Activated T-helper 1 cell treated with anti-CD3 and anti-CD28 coated beads, Interleukin-12 subunit alpha, Interleukin-12 subunit beta, Interleukin-2, Interleukin-4 antibody, amounts not matched to agents 30 ng/mL and 10 ng/mL and 1 ng/mL, durations not matched to agents 14 hours and 24 hours and 36 hours (primary cell): Measurements from ENCODE around the gene SLC31A1. TPM values are rescaled to one million over a fixed set of nuclear protein-coding genes. Genes with fewer than 3 reads are reported as not detected.
A peak's percentile ranks its signal among the peaks of the same experiment; 100 is the strongest.

ENCODE experiments used
- DNase-seq: peaks from one replicate; pipeline ENCODE4 v3.0.0; 2021; ENCODE audit warnings: low spot score
- H3K27ac Mint-ChIP-seq: one replicate; pipeline ENCODE4 v1.8.0; 2021; ENCODE audit warnings: mild to moderate bottlenecking, mixed read lengths
- H3K27me3 Mint-ChIP-seq: one replicate; pipeline ENCODE4 v1.8.0; 2022; ENCODE audit warnings: mild to moderate bottlenecking, moderate library complexity, mixed read lengths; ENCODE audit not compliant: insufficient read depth
- H3K36me3 Mint-ChIP-seq: one replicate; pipeline ENCODE4 v1.8.0; 2021; ENCODE audit warnings: low read depth, mixed read lengths
- H3K4me1 Mint-ChIP-seq: one replicate; pipeline ENCODE4 v1.8.0; 2021; ENCODE audit warnings: low read depth, mixed read lengths
- H3K4me3 Mint-ChIP-seq: one replicate; pipeline ENCODE4 v1.8.0; 2021; ENCODE audit warnings: mild to moderate bottlenecking, moderate library complexity, mixed read lengths
- H3K9me3 Mint-ChIP-seq: one replicate; pipeline ENCODE4 v1.8.0; 2021; ENCODE audit warnings: mixed read lengths
- intact Hi-C: fragments of 100-400 bp; cut with micrococcal nuclease; formaldehyde crosslinking; loops from one replicate; pipeline ENCODE4 v1.15.1; 2024
- total RNA-seq: library from RNA; stranded (reverse); gene quantifications from 2 replicates; pipeline ENCODE4 v1.2.3, GENCODE V29; 2022

SLC31A1 gene
- total RNA-seq, 1 donor from 2014 or later: 16.1 TPM

GRCh38 chr9:113306566-113306965, 85.2 kb downstream of the SLC31A1 start:
- no peak for DNase-seq
- intact Hi-C loops: no loop called here
- peaks cover 12% of the 10 kb centered on the region for H3K27me3 Mint-ChIP-seq
- H3K9me3 Mint-ChIP-seq: no peaks in the 10 kb centered on the region
- no peaks in the 10 kb centered on the region for H3K36me3 Mint-ChIP-seq
- no peak overlapping the region for H3K4me3 Mint-ChIP-seq
- no peak overlapping the region for H3K27ac Mint-ChIP-seq
- H3K4me1 Mint-ChIP-seq: no peaks in the 10 kb centered on the region

- intact Hi-C loops: no loop called here
- DNase-seq: no peak
- H3K4me3 Mint-ChIP-seq: no peak overlapping the region
- H3K27ac Mint-ChIP-seq: no peak overlapping the region
- no peaks in the 10 kb centered on the region for H3K4me1 Mint-ChIP-seq
- H3K36me3 Mint-ChIP-seq: no peaks in the 10 kb centered on the region
- peaks cover 8% of the 10 kb centered on the region for H3K27me3 Mint-ChIP-seq
- no peaks in the 10 kb centered on the region for H3K9me3 Mint-ChIP-seq
Measured at GRCh38 chr9:113307396-113307975, 86.1 kb downstream of the SLC31A1 start.

GRCh38 chr9:113309204-113309813, 88.0 kb downstream of the SLC31A1 start:
- Mint-ChIP-seq H3K27ac (no peak overlapping the region), H3K9me3 (no peaks in the 10 kb centered on the region), H3K4me3 (no peak overlapping the region), H3K27me3 (peaks cover 8% of the 10 kb centered on the region), H3K4me1 (no peaks in the 10 kb centered on the region), H3K36me3 (no peaks in the 10 kb centered on the region)
- intact Hi-C loops: loop anchor here (1.0 to 2.0 kb wide), 3 partner anchors 67 to 349 kb away; partner anchors contain the start of gene HDHD3
- DNase-seq: peak; percentile 10

- Mint-ChIP-seq H3K9me3 (no peaks in the 10 kb centered on the region), H3K36me3 (no peaks in the 10 kb centered on the region), H3K4me1 (no peaks in the 10 kb centered on the region), H3K27me3 (peaks cover 5% of the 10 kb centered on the region), H3K27ac (no peak overlapping the region), H3K4me3 (no peak overlapping the region)
- DNase-seq: no peak
- intact Hi-C loops: no loop called here
Measured at GRCh38 chr9:113310538-113310937, 89.2 kb downstream of the SLC31A1 start.

GRCh38 chr9:113311961-113312360, 90.6 kb downstream of the SLC31A1 start:
- Mint-ChIP-seq H3K4me1 (no peaks in the 10 kb centered on the region), H3K9me3 (no peaks in the 10 kb centered on the region), H3K36me3 (no peaks in the 10 kb centered on the region), H3K4me3 (no peak overlapping the region), H3K27me3 (no peaks in the 10 kb centered on the region), H3K27ac (no peak overlapping the region)
- intact Hi-C loops: no loop called here
- no peak for DNase-seq

GRCh38 chr9:113313261-113313660, 91.9 kb downstream of the SLC31A1 start:
- H3K36me3 Mint-ChIP-seq: no peaks in the 10 kb centered on the region
- intact Hi-C loops: no loop called here

More at GRCh38 chr9:113313261-113313660, 91.9 kb downstream of the SLC31A1 start:
- H3K4me3 Mint-ChIP-seq: no peak overlapping the region
- no peaks in the 10 kb centered on the region for H3K27me3 Mint-ChIP-seq
- H3K9me3 Mint-ChIP-seq: no peaks in the 10 kb centered on the region
- no peaks in the 10 kb centered on the region for H3K4me1 Mint-ChIP-seq
- H3K27ac Mint-ChIP-seq: no peak overlapping the region
- DNase-seq: no peak

Other genes starting within 250 kb of the SLC31A1 start
- gene ZNF883, start 209.4 kb upstream of the SLC31A1 start, total RNA-seq: not detected in 2 replicates
- 0.16 and 0.32 TPM in 2 replicates for gene ZFP37, start 164.8 kb upstream of the SLC31A1 start, total RNA-seq
- 6.0 and 6.5 TPM in 2 replicates for gene SLC31A2, start 70.5 kb upstream of the SLC31A1 start, total RNA-seq
- gene FKBP15, start 267 bp upstream of the SLC31A1 start, total RNA-seq: 34.9 and 35.8 TPM in 2 replicates
- gene CDC26, start 54.0 kb downstream of the SLC31A1 start, total RNA-seq: 49.9 and 50.6 TPM in 2 replicates
- 59.2 and 60.2 TPM in 2 replicates for gene PRPF4, start 54.1 kb downstream of the SLC31A1 start, total RNA-seq
- gene RNF183, start 81.8 kb downstream of the SLC31A1 start, total RNA-seq: not detected in 2 replicates
- gene WDR31, start 118.7 kb downstream of the SLC31A1 start, total RNA-seq: 1.9 and 2.2 TPM in 2 replicates
- 12.3 and 12.8 TPM in 2 replicates for gene BSPRY, start 128.0 kb downstream of the SLC31A1 start, total RNA-seq
- 15.7 and 18.5 TPM in 2 replicates for gene HDHD3, start 155.4 kb downstream of the SLC31A1 start, total RNA-seq
- gene ALAD, start 179.7 kb downstream of the SLC31A1 start, total RNA-seq: 23.0 and 23.7 TPM in 2 replicates
- 90.9 and 95.7 TPM in 2 replicates for gene POLE3, start 189.1 kb downstream of the SLC31A1 start, total RNA-seq
- gene C9orf43, start 189.2 kb downstream of the SLC31A1 start, total RNA-seq: 0.42 and 0.62 TPM in 2 replicates
- 122 and 128 TPM in 2 replicates for gene RGS3, start 242.2 kb downstream of the SLC31A1 start, total RNA-seq